Vagina (tissue), 2 donors: ENCODE measurements around the gene CD96.

Source experiments
- CTCF ChIP-seq, 3 experiments: fragments of 450-650 bp in 2 of 3; fragments of 200-600 bp in 1 of 3; sonication (generic) in 1 of 3; IDR thresholded peaks; one replicate each; pipeline ENCODE4 v1.5.1; 2017 to 2019; ENCODE audit warnings: antibody characterized with exemption in 3 of 3, mild to moderate bottlenecking in 2 of 3, moderate library complexity in 2 of 3
- POLR2A ChIP-seq, 2 donors: fragments of 450-650 bp; IDR thresholded peaks; one replicate each; pipeline ENCODE4 v1.6.1; 2017; ENCODE audit warnings: antibody characterized with exemption in 2 of 2, mild to moderate bottlenecking in 2 of 2, moderate library complexity in 2 of 2
- POLR2AphosphoS5 ChIP-seq, 2 donors: sonication (generic); formaldehyde crosslinking; IDR thresholded peaks; one replicate each; pipeline ENCODE4 v1.9.0; 2017; ENCODE audit warnings: antibody characterized with exemption in 2 of 2, mild to moderate bottlenecking in 2 of 2, low read depth in 1 of 2; ENCODE audit not compliant: insufficient read depth in 1 of 2

- TF ChIP-seq CTCF (IDR thresholded peaks at IDR 0.05) (no peak), POLR2AphosphoS5 (IDR thresholded peaks at IDR 0.05; ENCODE audit: insufficient read depth in 1 of 2, low read depth in 1 of 2) (no peak), POLR2A (IDR thresholded peaks at IDR 0.05) (no peak)
Measured at GRCh38 chr3:111613294-111613693, 71.3 kb downstream of the CD96 start.
